Pancreas (tissue), 10 donors: ENCODE measurements around the gene TANC2. TPM values are rescaled to one million over a fixed set of nuclear protein-coding genes. Genes with fewer than 3 reads are reported as not detected.

Experiments used
- ATAC-seq, 4 donors: fragments of 200-7000 bp; cut with Tn5 transposase; one replicate each; pipeline versions ENCODE4 v1.8.0 to v1.9.1; 2020; ENCODE audit warnings: mild to moderate bottlenecking in 4 of 4, moderate library complexity in 4 of 4
- DNase-seq, 6 donors: peaks; one replicate each; pipeline ENCODE4 v3.0.0-alpha.2; 2020
- FAIRE-seq: peaks from 2 replicates; lab custom pipeline; 2012; peaks lifted over from hg19 to GRCh38; lab: Jason Lieb, UNC
- H3K27ac ChIP-seq, 4 donors: fragments of 200-600 bp; sonication (generic); 1 replicate in 3 of 4; 2 replicates in 1 of 4; pipeline versions ENCODE4 v1.5.0 to v1.8.0; 2020
- H3K27me3 ChIP-seq, 4 donors: fragments of 200-600 bp; one replicate each; pipeline ENCODE4 v1.8.0; 2021
- H3K36me3 ChIP-seq, 3 donors: fragments of 200-600 bp; sonication (generic) in 1 of 3; one replicate each; pipeline versions ENCODE4 v1.5.0 to v1.8.0; 2020 to 2021
- H3K4me1 ChIP-seq, 3 donors: fragments of 200-600 bp; one replicate each; pipeline ENCODE4 v1.8.0; 2021
- H3K4me3 ChIP-seq, 4 donors: fragments of 200-600 bp; sonication (generic) in 2 of 4; one replicate each; pipeline versions ENCODE4 v1.5.0 to v1.8.0; 2020 to 2021
- H3K9me3 ChIP-seq, 4 donors: fragments of 200-600 bp; one replicate each; pipeline ENCODE4 v1.8.0; 2021
- WGBS, 2 donors: extraction: QIAGEN DNeasy Blood & Tissue Kit; methylation state at CpG; one replicate each; pipeline ENCODE4 v1.1.7; 2013; 5-methylcytosine and 5-hydroxymethylcytosine counted together
- intact Hi-C, 3 donors: fragments of 100-400 bp; cut with DNase I; formaldehyde crosslinking; loops; one replicate each; pipeline versions ENCODE4 v1.11.1 to v1.14.2; 2022
- polyA plus RNA-seq, 2 donors: library from polyadenylated mRNA; stranded (reverse); fragments of 200-250 nt; gene quantifications; one replicate each; pipeline ENCODE4 v1.2.3, GENCODE V29; 2013
- total RNA-seq, 6 donors: library from RNA; stranded (reverse); fragmentation: NEBNext Ultra II Directional in 4 of 6; extraction: Animal tissue kit (Norgen Biotek cat#: 25700) in 4 of 6; gene quantifications; one replicate each; pipeline versions ENCODE4 v1.2.1 to v1.2.4, GENCODE V29; 2021 to 2023
- TF ChIP-seq, protein P1 (sequence below), 4 donors: fragments of 200-600 bp; sonication (generic) in 3 of 4; IDR thresholded peaks; one replicate each; pipeline versions ENCODE4 v1.5.0 to v1.8.0; 2021; ENCODE audit warnings: antibody characterized with exemption in 4 of 4
- donor health status: healthy with polysubstance abuse.
- donor health status: DM: no; HTN: no; CAD: no; lungs with moderate emphysema.
- donor health status: DM: no; HTN: no; CAD: no.
- donor health status: control.
- donor health status: control.
- donor health status: Bipolar disorder and iron deficiency.
- donor health status: DM: yes; HTN: yes; CAD: no.
- donor health status: DM: no; HTN: no; CAD: no.
- donor health status: DM: no; HTN: no; CAD: no.
- donor health status: DM: yes; HTN: yes; CAD: no.

TANC2 gene
- total and polyA plus RNA-seq, 8 donors = 3.7 to 28.0 (median 10.9) TPM

GRCh38 chr17:62986549-62986948, 20.5 kb downstream of the TANC2 start:
- DNase-seq (no peak), ATAC-seq (no peak), FAIRE-seq (no peak)
- H3K4me1 ChIP-seq = no peaks in the 10 kb centered on the region
- no peaks in the 10 kb centered on the region for H3K27me3 ChIP-seq
- H3K36me3 ChIP-seq = no peaks in the 10 kb centered on the region
- 97 to 100% methylated on average over 4 of the region's 4 CpGs for WGBS, 2 donors
- no peaks in the 10 kb centered on the region for H3K9me3 ChIP-seq
- intact Hi-C loops = no loop called here
- no peak overlapping the region for H3K27ac ChIP-seq
- TF ChIP-seq, protein P1, sequence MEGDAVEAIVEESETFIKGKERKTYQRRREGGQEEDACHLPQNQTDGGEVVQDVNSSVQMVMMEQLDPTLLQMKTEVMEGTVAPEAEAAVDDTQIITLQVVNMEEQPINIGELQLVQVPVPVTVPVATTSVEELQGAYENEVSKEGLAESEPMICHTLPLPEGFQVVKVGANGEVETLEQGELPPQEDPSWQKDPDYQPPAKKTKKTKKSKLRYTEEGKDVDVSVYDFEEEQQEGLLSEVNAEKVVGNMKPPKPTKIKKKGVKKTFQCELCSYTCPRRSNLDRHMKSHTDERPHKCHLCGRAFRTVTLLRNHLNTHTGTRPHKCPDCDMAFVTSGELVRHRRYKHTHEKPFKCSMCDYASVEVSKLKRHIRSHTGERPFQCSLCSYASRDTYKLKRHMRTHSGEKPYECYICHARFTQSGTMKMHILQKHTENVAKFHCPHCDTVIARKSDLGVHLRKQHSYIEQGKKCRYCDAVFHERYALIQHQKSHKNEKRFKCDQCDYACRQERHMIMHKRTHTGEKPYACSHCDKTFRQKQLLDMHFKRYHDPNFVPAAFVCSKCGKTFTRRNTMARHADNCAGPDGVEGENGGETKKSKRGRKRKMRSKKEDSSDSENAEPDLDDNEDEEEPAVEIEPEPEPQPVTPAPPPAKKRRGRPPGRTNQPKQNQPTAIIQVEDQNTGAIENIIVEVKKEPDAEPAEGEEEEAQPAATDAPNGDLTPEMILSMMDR (IDR thresholded peaks at IDR 0.05) = no peak
- no peak overlapping the region for H3K4me3 ChIP-seq

GRCh38 chr17:62987136-62987535, 21.1 kb downstream of the TANC2 start:
- ATAC-seq (no peak), FAIRE-seq (no peak), DNase-seq (no peak)
- Histone ChIP-seq H3K4me1 (no peaks in the 10 kb centered on the region), H3K27me3 (no peaks in the 10 kb centered on the region), H3K27ac (no peak overlapping the region), H3K4me3 (no peak overlapping the region), H3K36me3 (no peaks in the 10 kb centered on the region), H3K9me3 (no peaks in the 10 kb centered on the region)
- intact Hi-C loops = no loop called here
- 89% methylated on average over 7 of the region's 7 CpGs for WGBS, 2 donors
- TF ChIP-seq, protein P1 (IDR thresholded peaks at IDR 0.05) = no peak

DNA sequence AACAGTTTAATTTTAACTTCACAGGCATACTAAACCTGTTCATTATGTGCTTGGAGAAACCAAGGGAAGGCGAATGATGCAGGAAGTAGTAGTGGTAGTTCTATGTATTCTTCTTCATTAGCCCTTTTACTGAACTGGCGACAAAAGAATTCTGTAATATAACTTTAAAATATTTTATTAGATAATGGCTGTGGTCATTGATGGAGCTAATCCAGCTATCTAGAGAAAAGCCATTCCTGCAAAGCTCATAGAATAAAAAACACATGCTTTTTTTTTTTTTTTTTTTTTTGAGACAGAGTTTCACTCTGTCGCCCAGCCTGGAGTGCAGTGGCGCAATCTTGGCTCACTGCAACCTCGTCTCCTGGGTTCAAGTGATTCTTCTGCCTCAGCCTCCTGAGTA, 23.5 kb downstream of the TANC2 start:
- no peaks in the 10 kb centered on the region for H3K9me3 ChIP-seq
- H3K27me3 ChIP-seq = no peaks in the 10 kb centered on the region
- DNase-seq (no peak), FAIRE-seq (no peak), ATAC-seq (no peak)
- H3K4me1 ChIP-seq = no peaks in the 10 kb centered on the region
- intact Hi-C loops = no loop called here
- H3K27ac ChIP-seq = no peak overlapping the region
- H3K4me3 ChIP-seq = no peak overlapping the region
- WGBS, 2 donors = 92 to 97% methylated on average over 5 of the region's 5 CpGs
- TF ChIP-seq, protein P1 (IDR thresholded peaks at IDR 0.05) = no peak
- H3K36me3 ChIP-seq = no peaks in the 10 kb centered on the region

DNA sequence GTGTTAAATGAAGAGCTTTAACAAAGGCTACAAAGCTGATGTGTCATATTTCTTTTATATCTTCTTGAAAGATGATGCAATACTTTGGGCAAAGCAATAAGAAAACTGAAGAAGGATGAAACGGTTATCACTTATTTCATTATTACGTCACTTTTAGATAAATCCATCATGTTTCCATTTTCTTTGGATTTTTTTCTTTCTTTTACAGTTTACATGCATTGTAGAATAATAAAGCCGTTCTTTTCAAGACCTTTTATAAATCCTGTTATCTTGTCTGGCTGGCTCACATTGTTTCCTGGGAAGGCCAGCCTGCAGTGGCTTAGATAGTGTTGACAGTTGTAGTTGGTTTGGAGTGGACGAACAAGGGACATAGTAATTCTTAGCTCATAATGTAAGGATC, 28.9 kb downstream of the TANC2 start:
- TF ChIP-seq, protein P1 (IDR thresholded peaks at IDR 0.05) = no peak
- Histone ChIP-seq H3K4me3 (no peak overlapping the region), H3K36me3 (no peaks in the 10 kb centered on the region), H3K9me3 (no peaks in the 10 kb centered on the region), H3K27ac (no peak overlapping the region), H3K4me1 (no peaks in the 10 kb centered on the region), H3K27me3 (no peaks in the 10 kb centered on the region)
- FAIRE-seq (no peak), DNase-seq (no peak), ATAC-seq (no peak)
- intact Hi-C loops = no loop called here
- WGBS, 2 donors = 71 to 79% methylated on average over 4 of the region's 4 CpGs

DNA sequence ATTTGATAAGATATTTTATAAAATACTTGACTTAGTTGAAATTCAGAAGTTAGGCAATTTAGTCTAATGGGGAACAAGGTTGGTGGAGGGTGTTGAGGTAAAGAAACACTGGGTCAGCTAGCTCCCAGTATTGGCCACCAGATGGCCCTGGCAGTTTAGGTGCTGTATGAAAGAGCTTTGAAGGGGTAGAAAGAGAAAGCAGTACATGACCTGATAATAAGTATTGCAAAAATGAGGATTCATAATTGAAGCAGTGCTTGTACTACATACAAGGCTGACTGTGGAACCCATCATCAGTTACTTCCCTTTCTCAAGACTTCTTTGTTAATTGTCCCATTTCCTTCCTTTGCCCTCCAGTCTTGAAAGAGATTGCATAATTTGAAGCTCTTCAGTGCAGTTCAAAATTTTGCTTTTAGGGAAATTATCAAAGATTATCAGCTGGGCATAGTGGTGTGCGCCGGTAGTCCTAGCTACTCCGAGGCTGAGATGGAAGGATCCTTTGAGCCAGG, 29.4 kb downstream of the TANC2 start:
- no peak for DNase-seq
- FAIRE-seq = no peak
- H3K27me3 ChIP-seq = no peaks in the 10 kb centered on the region

More for the DNA sequence above, 29.4 kb downstream of the TANC2 start:
- no peak overlapping the region for H3K4me3 ChIP-seq
- H3K36me3 ChIP-seq = no peaks in the 10 kb centered on the region
- 60 to 61% methylated on average over 3 of the region's 3 CpGs for WGBS, 2 donors
- H3K4me1 ChIP-seq = no peaks in the 10 kb centered on the region
- ATAC-seq = peak in 3 of 4 donors; percentile 67 to 75 (median 71)
- no peak overlapping the region for H3K27ac ChIP-seq
- intact Hi-C loops = no loop called here
- TF ChIP-seq, protein P1 (IDR thresholded peaks at IDR 0.05) = peak in 2 of 4 donors; percentile 14 to 30
- H3K9me3 ChIP-seq = no peaks in the 10 kb centered on the region
